Measurements from ENCODE around the gene ZMIZ1. TPM values are rescaled to one million over a fixed set of nuclear protein-coding genes. Genes with fewer than 3 reads are reported as not detected.

The ZMIZ1 gene
- total RNA-seq, 1 experiment from 2014 or later: 35.8 TPM

- Histone ChIP-seq H3K4me1 (ENCODE audit: insufficient read depth, low read length, poor library complexity, severe bottlenecking) (peaks cover 37% of the 10 kb centered on the region), H3K36me3 (ENCODE audit: insufficient read depth, low read length, poor library complexity, severe bottlenecking) (no peaks in the 10 kb centered on the region), H3K27me3 (replicated peaks; ENCODE audit: insufficient read depth, low read depth, low read length, poor library complexity) (no peaks in the 10 kb centered on the region), H3K27ac (ENCODE audit: low read depth, low read length, poor library complexity, severe bottlenecking) (no peak overlapping the region), H3K4me3 (ENCODE audit: low read depth, low read length, poor library complexity, severe bottlenecking) (no peak overlapping the region), H3K9me3 (ENCODE audit: low read depth, low read length, poor library complexity, severe bottlenecking) (no peaks in the 10 kb centered on the region)
- ChIA-PET POLR2A (ENCODE audit: low non-redundant PET) (no interaction called here), CTCF (interaction anchor here (0.6 kb wide), 1 partner anchor 46 kb away, joined by 4 read pairs; no protein-coding TSS in a partner anchor)
- no peak for DNase-seq (ENCODE audit: low spot score)
- no TSS peak for BruUV-seq (replicated peaks)
- intact Hi-C loops (cut with micrococcal nuclease; ENCODE audit: unreplicated experiment): no loop called here
- TF ChIP-seq, protein P1, sequence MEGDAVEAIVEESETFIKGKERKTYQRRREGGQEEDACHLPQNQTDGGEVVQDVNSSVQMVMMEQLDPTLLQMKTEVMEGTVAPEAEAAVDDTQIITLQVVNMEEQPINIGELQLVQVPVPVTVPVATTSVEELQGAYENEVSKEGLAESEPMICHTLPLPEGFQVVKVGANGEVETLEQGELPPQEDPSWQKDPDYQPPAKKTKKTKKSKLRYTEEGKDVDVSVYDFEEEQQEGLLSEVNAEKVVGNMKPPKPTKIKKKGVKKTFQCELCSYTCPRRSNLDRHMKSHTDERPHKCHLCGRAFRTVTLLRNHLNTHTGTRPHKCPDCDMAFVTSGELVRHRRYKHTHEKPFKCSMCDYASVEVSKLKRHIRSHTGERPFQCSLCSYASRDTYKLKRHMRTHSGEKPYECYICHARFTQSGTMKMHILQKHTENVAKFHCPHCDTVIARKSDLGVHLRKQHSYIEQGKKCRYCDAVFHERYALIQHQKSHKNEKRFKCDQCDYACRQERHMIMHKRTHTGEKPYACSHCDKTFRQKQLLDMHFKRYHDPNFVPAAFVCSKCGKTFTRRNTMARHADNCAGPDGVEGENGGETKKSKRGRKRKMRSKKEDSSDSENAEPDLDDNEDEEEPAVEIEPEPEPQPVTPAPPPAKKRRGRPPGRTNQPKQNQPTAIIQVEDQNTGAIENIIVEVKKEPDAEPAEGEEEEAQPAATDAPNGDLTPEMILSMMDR (conservative IDR thresholded peaks at IDR 0.05; ENCODE audit: low read depth, low read length): no peak
- no peak for TF ChIP-seq EZH2 (IDR thresholded peaks at IDR 0.05; ENCODE audit: borderline replicate concordance, low read depth, low read length, poor library complexity, severe bottlenecking)
Measured at GRCh38 chr10:79152423-79152817, 83.7 kb downstream of the ZMIZ1 start.

- BruUV-seq (replicated peaks): no TSS peak
- DNase-seq (ENCODE audit: low spot score): no peak
- Histone ChIP-seq H3K27me3 (replicated peaks; ENCODE audit: insufficient read depth, low read depth, low read length, poor library complexity) (no peaks in the 10 kb centered on the region), H3K4me1 (ENCODE audit: insufficient read depth, low read length, poor library complexity, severe bottlenecking) (peaks cover 51% of the 10 kb centered on the region), H3K9me3 (ENCODE audit: low read depth, low read length, poor library complexity, severe bottlenecking) (no peaks in the 10 kb centered on the region), H3K36me3 (ENCODE audit: insufficient read depth, low read length, poor library complexity, severe bottlenecking) (no peaks in the 10 kb centered on the region), H3K4me3 (ENCODE audit: low read depth, low read length, poor library complexity, severe bottlenecking) (no peak overlapping the region), H3K27ac (ENCODE audit: low read depth, low read length, poor library complexity, severe bottlenecking) (no peak overlapping the region)
- TF ChIP-seq, protein P1 (conservative IDR thresholded peaks at IDR 0.05; ENCODE audit: low read depth, low read length): no peak
- no peak for TF ChIP-seq EZH2 (IDR thresholded peaks at IDR 0.05; ENCODE audit: borderline replicate concordance, low read depth, low read length, poor library complexity, severe bottlenecking)
- ChIA-PET CTCF (no interaction called here), POLR2A (ENCODE audit: low non-redundant PET) (no interaction called here)
- intact Hi-C loops (cut with micrococcal nuclease; ENCODE audit: unreplicated experiment): no loop called here
Measured at GRCh38 chr10:79153745-79154144, 85.0 kb downstream of the ZMIZ1 start.

GRCh38 chr10:79155301-79156081 lies 86.7 kb downstream of the ZMIZ1 start:
- CTCF ChIA-PET: no interaction called here
- intact Hi-C loops (cut with micrococcal nuclease; ENCODE audit: unreplicated experiment): no loop called here
- TF ChIP-seq EZH2 (IDR thresholded peaks at IDR 0.05; ENCODE audit: borderline replicate concordance, low read depth, low read length, poor library complexity, severe bottlenecking): no peak
- TF ChIP-seq, protein P1 (conservative IDR thresholded peaks at IDR 0.05; ENCODE audit: low read depth, low read length): no peak; the same call in 1 of the 2 replicates

More at GRCh38 chr10:79155301-79156081, 86.7 kb downstream of the ZMIZ1 start:
- H3K36me3 ChIP-seq (ENCODE audit: insufficient read depth, low read length, poor library complexity, severe bottlenecking): no peaks in the 10 kb centered on the region
- H3K27me3 ChIP-seq (replicated peaks; ENCODE audit: insufficient read depth, low read depth, low read length, poor library complexity): no peaks in the 10 kb centered on the region
- H3K4me1 ChIP-seq (ENCODE audit: insufficient read depth, low read length, poor library complexity, severe bottlenecking): peaks cover 37% of the 10 kb centered on the region
- H3K4me3 ChIP-seq (ENCODE audit: low read depth, low read length, poor library complexity, severe bottlenecking): no peak overlapping the region
- DNase-seq (ENCODE audit: low spot score): no peak
- no TSS peak for BruUV-seq (replicated peaks)
- no peaks in the 10 kb centered on the region for H3K9me3 ChIP-seq (ENCODE audit: low read depth, low read length, poor library complexity, severe bottlenecking)
- peak overlapping the region; percentile 16 for H3K27ac ChIP-seq (ENCODE audit: low read depth, low read length, poor library complexity, severe bottlenecking)
- POLR2A ChIA-PET (ENCODE audit: low non-redundant PET): no interaction called here
